Measurements from ENCODE around the gene SSBP4. TPM values are rescaled to one million over a fixed set of nuclear protein-coding genes. Genes with fewer than 3 reads are reported as not detected.

The SSBP4 gene
- total and polyA plus RNA-seq, 9 of the 15 experiments (the other 6 are each of a cell fraction or from before 2014, with no cell fraction given) = 1.1 to 189 (median 39.0) TPM

DNA sequence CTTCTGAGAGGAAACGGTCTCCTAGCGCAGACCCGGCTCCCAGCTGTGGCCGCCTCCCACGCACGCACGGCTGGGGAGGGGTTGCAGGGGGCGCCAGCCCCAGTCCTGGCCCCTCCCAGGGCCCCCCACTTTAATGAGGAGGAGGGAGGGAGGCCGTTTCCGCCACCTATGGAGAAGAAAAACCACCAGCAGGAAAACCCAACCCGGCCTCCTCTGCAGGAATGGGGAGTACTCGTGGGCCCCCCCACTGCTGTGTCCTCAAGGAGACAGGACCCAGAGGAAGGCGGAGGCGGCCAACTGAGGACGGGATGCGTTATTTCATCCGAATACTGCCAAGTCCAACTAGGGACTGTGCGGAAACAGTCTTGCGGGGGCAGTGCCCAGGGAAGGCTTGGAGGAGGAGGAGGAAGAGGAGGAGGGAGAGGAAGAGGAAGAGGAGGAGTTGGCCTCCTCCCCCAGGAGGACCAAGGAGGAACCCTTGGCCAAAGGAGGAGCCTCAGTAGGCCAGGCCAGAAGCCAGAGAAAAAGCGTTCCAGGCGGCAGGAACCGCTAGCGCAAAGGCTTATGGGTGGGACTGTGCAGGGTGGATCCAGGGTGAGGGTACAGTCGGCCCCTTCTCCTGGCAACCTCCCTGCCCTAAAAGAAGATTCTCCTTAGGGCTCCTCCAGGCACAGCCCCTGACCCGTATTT is 3.9 kb upstream of the SSBP4 start (continued):
- TF ChIP-seq, protein P1, sequence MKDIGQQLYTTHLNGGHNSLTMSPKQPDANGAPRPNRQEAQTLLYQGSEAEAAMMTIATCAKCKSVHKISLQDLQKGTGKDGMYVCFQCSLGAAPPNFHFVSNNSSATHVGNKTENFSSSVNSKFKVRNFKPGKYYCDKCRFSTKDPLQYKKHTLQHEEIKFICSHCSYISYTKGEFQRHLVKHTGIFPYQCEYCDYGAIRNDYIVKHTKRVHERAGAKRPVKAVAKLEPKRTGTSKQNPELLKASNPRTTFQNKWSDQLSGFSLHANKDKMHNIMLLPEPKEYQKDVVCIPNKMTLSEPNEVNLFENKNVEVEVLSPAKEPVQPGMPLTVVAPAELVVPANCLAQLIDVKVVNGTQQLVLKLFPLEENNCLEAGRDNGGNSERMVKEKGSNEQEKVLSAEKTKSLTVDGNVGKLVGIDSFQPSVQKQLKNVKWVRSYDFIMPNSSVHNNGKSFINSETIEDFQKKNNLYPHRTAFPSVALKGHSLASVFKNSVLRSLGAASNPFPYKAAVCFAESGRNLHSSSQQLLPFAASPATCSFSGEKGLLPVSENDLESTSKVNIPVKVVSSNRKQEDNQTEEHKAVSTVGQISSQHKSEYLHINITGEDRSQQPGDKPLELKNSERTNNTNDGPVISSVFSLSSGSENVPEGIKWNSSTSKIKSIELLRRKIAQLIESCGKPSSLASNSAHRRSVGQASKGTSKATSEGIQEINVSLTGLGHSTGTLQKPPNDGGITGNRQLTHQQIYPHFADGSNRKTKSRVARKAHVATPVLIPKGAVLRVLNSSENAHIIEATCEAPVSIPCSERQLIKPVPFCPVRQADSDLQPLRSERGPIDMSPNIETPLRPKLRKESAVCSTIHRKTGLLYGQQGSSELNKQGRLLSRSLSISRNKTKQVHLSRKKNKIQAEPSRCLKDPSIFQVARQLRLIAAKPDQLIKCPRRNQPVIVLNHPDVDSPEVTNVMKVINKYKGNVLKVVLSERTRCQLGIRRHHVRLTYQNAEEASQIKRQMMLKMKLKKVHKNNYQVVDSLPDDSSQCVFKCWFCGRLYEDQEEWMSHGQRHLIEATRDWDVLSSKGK (CRISPR knock-in tag; IDR thresholded peaks at IDR 0.05) = no peak; the same call in 1 of the 2 replicates
- TF ChIP-seq KLF10 (CRISPR knock-in tag; IDR thresholded peaks at IDR 0.05) (no peak), BDP1 (IDR thresholded peaks at IDR 0.05; ENCODE audit: insufficient read depth, insufficient read length) (no peak), ZNF445 (CRISPR knock-in tag; IDR thresholded peaks at IDR 0.05; ENCODE audit: low read depth) (no peak), RBBP5 (IDR thresholded peaks at IDR 0.05; ENCODE audit: borderline replicate concordance, insufficient read depth, low read length, poor library complexity, severe bottlenecking) (no peak), ZNF586 (CRISPR knock-in tag; conservative IDR thresholded peaks at IDR 0.05) (no peak), ZNF146 (CRISPR knock-in tag; IDR thresholded peaks at IDR 0.05; ENCODE audit: unreplicated experiment) (no peak), ZNF444 (CRISPR knock-in tag; IDR thresholded peaks at IDR 0.05) (0 out of 2 replicates have a peak, but pooled peaks have one; percentile 47), ZNF431 (CRISPR knock-in tag; IDR thresholded peaks at IDR 0.05) (no peak), U2AF2 (optimal IDR thresholded peaks at IDR 0.05; ENCODE audit: low read depth, low read length) (no peak), POLR2H (tag; IDR thresholded peaks at IDR 0.05; ENCODE audit: low read depth) (no peak), RBM14 (IDR thresholded peaks at IDR 0.05; ENCODE audit: borderline replicate concordance, insufficient read depth, low read depth, low read length) (no peak)
- TF ChIP-seq, protein P2, sequence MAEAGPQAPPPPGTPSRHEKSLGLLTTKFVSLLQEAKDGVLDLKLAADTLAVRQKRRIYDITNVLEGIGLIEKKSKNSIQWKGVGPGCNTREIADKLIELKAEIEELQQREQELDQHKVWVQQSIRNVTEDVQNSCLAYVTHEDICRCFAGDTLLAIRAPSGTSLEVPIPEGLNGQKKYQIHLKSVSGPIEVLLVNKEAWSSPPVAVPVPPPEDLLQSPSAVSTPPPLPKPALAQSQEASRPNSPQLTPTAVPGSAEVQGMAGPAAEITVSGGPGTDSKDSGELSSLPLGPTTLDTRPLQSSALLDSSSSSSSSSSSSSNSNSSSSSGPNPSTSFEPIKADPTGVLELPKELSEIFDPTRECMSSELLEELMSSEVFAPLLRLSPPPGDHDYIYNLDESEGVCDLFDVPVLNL (CRISPR knock-in tag; IDR thresholded peaks at IDR 0.05; ENCODE audit: low read depth) = no peak
- TF ChIP-seq, protein P3, sequence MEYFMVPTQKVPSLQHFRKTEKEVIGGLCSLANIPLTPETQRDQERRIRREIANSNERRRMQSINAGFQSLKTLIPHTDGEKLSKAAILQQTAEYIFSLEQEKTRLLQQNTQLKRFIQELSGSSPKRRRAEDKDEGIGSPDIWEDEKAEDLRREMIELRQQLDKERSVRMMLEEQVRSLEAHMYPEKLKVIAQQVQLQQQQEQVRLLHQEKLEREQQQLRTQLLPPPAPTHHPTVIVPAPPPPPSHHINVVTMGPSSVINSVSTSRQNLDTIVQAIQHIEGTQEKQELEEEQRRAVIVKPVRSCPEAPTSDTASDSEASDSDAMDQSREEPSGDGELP (CRISPR knock-in tag; IDR thresholded peaks at IDR 0.05; ENCODE audit: borderline replicate concordance) = peak; percentile 95
- TF ChIP-seq, protein P4, sequence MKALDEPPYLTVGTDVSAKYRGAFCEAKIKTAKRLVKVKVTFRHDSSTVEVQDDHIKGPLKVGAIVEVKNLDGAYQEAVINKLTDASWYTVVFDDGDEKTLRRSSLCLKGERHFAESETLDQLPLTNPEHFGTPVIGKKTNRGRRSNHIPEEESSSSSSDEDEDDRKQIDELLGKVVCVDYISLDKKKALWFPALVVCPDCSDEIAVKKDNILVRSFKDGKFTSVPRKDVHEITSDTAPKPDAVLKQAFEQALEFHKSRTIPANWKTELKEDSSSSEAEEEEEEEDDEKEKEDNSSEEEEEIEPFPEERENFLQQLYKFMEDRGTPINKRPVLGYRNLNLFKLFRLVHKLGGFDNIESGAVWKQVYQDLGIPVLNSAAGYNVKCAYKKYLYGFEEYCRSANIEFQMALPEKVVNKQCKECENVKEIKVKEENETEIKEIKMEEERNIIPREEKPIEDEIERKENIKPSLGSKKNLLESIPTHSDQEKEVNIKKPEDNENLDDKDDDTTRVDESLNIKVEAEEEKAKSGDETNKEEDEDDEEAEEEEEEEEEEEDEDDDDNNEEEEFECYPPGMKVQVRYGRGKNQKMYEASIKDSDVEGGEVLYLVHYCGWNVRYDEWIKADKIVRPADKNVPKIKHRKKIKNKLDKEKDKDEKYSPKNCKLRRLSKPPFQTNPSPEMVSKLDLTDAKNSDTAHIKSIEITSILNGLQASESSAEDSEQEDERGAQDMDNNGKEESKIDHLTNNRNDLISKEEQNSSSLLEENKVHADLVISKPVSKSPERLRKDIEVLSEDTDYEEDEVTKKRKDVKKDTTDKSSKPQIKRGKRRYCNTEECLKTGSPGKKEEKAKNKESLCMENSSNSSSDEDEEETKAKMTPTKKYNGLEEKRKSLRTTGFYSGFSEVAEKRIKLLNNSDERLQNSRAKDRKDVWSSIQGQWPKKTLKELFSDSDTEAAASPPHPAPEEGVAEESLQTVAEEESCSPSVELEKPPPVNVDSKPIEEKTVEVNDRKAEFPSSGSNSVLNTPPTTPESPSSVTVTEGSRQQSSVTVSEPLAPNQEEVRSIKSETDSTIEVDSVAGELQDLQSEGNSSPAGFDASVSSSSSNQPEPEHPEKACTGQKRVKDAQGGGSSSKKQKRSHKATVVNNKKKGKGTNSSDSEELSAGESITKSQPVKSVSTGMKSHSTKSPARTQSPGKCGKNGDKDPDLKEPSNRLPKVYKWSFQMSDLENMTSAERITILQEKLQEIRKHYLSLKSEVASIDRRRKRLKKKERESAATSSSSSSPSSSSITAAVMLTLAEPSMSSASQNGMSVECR (CRISPR knock-in tag; IDR thresholded peaks at IDR 0.05) = no peak

Data from K562 (cell line).